Measurements from ENCODE around the gene IFT122. TPM values are rescaled to one million over a fixed set of nuclear protein-coding genes. Genes with fewer than 3 reads are reported as not detected.
A peak's percentile ranks its signal among the peaks of the same experiment; 100 is the strongest.

Gene IFT122
- total RNA-seq, 5 donors from 2014 or later (not counting 1 experiment from before 2014, with no cell fraction given): 15.0 to 23.9 (median 18.1) TPM

DNA sequence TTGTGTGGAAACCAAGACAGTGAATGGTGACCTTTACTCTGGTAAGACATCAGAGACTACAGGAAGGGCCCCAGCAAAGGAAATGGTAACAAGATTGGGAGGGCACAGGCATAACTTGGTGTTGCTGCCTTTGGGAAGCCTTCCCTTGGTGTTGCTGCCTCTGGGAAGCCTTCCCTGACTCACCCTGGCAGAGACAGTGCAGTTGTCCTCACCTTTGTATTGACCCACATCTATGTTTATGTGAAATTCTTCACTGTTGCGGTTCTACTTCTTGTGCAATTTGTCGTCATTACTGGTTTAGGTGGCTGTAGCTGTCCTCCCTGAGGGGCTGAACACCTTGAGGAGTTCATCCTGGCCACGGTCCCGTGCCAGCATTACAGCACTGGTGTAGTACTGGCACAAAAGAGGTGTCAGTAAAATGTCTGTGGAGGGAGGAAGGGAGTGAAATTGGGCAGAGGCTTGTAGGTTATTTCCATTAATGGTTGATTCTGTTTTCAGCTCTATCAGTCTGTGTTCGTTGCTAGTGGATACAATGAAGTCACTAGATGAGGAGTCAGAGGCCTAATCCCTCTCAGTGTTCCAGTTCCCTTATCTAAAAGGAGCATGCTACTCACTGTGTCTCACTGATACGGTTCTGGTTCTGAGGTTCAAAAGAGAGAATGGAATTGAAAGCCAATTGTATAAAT, 21.6 kb downstream of the IFT122 start:
- H3K4me1 Mint-ChIP-seq: peaks cover 0 to 4% (median 2%) of the 10 kb centered on the region in 3 donors
- H3K9me3 ChIP-seq: no peaks in the 10 kb centered on the region
- CTCF ChIA-PET: no interaction called here
- no peak overlapping the region for H3K4me3 Mint-ChIP-seq
- WGBS (ENCODE audit: insufficient coverage): 75% methylated on average over 4 of the region's 6 CpGs
- H3K27me3 Mint-ChIP-seq: no peaks in the 10 kb centered on the region
- H3K36me3 Mint-ChIP-seq: peaks cover 41% of the 10 kb centered on the region
- H3K27ac ChIP-seq (ENCODE audit: low read length): no peak overlapping the region
- ATAC-seq (replicated peaks in 1 of 4) (no peak), DNase-seq (no peak)
- no peaks in the 10 kb centered on the region for H3K27me3 ChIP-seq (replicated peaks in 1 of 2; ENCODE audit: control insufficient read depth in 2 of 2, extremely low read depth in 1 of 2, insufficient read depth in 2 of 2, low read length in 1 of 2)
- no peaks in the 10 kb centered on the region for H3K9me3 Mint-ChIP-seq
- POLR2A ChIA-PET: no interaction called here
- H3K4me1 ChIP-seq (ENCODE audit: control insufficient read depth in 1 of 2, extremely low read depth in 1 of 2, insufficient read depth in 2 of 2, low read length in 2 of 2): no peaks in the 10 kb centered on the region
- no peak overlapping the region for H3K4me3 ChIP-seq (ENCODE audit: control insufficient read depth in 1 of 2, extremely low read depth in 1 of 2, low read length in 1 of 2)
- peaks cover 0 to 2% of the 10 kb centered on the region in 2 donors for H3K36me3 ChIP-seq (ENCODE audit: control insufficient read depth in 2 of 2, extremely low read depth in 1 of 2, insufficient read depth in 1 of 2, low read length in 1 of 2)
- no peak overlapping the region for H3K27ac Mint-ChIP-seq

DNA sequence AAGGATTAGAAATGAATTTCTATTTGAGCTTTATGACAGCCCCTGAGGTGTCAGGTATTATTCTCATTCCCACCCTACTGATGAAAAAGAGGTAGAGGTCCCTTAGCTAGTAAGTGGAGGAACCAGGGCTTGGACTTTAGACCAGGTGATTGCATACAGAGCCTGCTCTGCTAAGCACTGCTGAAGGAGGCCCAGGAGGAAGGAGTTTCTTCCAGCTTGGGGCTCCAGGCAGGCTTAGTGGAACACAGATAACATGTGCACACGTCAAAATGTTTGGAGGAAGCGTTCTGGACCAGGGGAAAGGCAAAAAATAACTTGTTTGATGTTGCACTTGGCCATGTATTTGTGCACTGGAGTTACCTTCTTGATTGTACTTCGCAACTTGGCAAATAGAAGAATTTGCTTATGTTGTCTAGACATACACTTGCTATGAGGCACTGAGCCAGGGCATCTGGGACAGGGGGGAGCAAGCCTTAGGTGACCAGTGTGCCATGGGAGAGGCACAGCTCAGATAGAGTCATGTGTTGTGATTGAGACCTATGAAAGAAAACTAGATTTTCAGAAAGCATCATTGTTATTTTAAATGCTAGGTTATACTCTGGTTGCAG, 22.4 kb downstream of the IFT122 start:
- Mint-ChIP-seq H3K36me3 (peaks cover 37% of the 10 kb centered on the region), H3K27me3 (no peaks in the 10 kb centered on the region), H3K27ac (no peak overlapping the region), H3K9me3 (no peaks in the 10 kb centered on the region), H3K4me1 (peaks cover 0 to 4% (median 2%) of the 10 kb centered on the region in 3 donors), H3K4me3 (no peak overlapping the region)
- H3K4me3 ChIP-seq (ENCODE audit: control insufficient read depth in 1 of 2, extremely low read depth in 1 of 2, low read length in 1 of 2): no peak overlapping the region
- CTCF ChIA-PET: no interaction called here
- POLR2A ChIA-PET: no interaction called here
- ATAC-seq (replicated peaks in 1 of 4): no peak
- no peaks in the 10 kb centered on the region for H3K27me3 ChIP-seq (replicated peaks in 1 of 2; ENCODE audit: control insufficient read depth in 2 of 2, extremely low read depth in 1 of 2, insufficient read depth in 2 of 2, low read length in 1 of 2)
- DNase-seq: no peak
- no peak overlapping the region for H3K27ac ChIP-seq (ENCODE audit: low read length)
- H3K9me3 ChIP-seq: no peaks in the 10 kb centered on the region
- peaks cover 0 to 2% of the 10 kb centered on the region in 2 donors for H3K36me3 ChIP-seq (ENCODE audit: control insufficient read depth in 2 of 2, extremely low read depth in 1 of 2, insufficient read depth in 1 of 2, low read length in 1 of 2)
- H3K4me1 ChIP-seq (ENCODE audit: control insufficient read depth in 1 of 2, extremely low read depth in 1 of 2, insufficient read depth in 2 of 2, low read length in 2 of 2): no peaks in the 10 kb centered on the region
- 100% methylated on average over 3 of the region's 3 CpGs for WGBS (ENCODE audit: insufficient coverage)

DNA sequence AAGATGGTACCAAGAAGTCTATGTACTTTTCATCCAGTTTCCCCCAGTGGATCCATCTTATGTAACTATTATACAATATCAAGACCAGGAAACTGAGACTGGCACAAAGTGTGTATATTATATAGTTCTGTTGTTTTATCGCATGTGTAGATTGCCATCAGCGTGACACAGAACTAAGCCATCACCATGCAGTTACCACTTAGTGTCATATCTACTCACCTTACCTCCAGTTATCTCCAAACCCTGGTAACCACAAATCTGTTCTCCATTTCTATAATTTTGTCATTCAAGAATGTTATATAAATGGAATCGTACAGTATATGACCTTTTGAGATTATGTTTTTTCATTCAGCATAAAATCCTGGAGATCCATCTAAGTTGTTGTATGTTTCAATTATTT, 23.1 kb downstream of the IFT122 start:
- no peaks in the 10 kb centered on the region for H3K27me3 ChIP-seq (replicated peaks in 1 of 2; ENCODE audit: control insufficient read depth in 2 of 2, extremely low read depth in 1 of 2, insufficient read depth in 2 of 2, low read length in 1 of 2)
- peaks cover 38% of the 10 kb centered on the region for H3K36me3 Mint-ChIP-seq
- no peak overlapping the region for H3K27ac ChIP-seq (ENCODE audit: low read length)
- no peaks in the 10 kb centered on the region for H3K9me3 ChIP-seq
- no peak overlapping the region for H3K27ac Mint-ChIP-seq
- ChIA-PET CTCF (no interaction called here), POLR2A (no interaction called here)
- no peak for ATAC-seq (replicated peaks in 1 of 4)
- WGBS (ENCODE audit: insufficient coverage): no CpG with 5 or more reads among the region's 3 CpGs
- no peaks in the 10 kb centered on the region for H3K9me3 Mint-ChIP-seq
- H3K27me3 Mint-ChIP-seq: no peaks in the 10 kb centered on the region
- no peaks in the 10 kb centered on the region for H3K4me1 ChIP-seq (ENCODE audit: control insufficient read depth in 1 of 2, extremely low read depth in 1 of 2, insufficient read depth in 2 of 2, low read length in 2 of 2)
- peaks cover 0 to 4% (median 2%) of the 10 kb centered on the region in 3 donors for H3K4me1 Mint-ChIP-seq
- DNase-seq: no peak
- H3K4me3 Mint-ChIP-seq: no peak overlapping the region
- no peak overlapping the region for H3K4me3 ChIP-seq (ENCODE audit: control insufficient read depth in 1 of 2, extremely low read depth in 1 of 2, low read length in 1 of 2)
- H3K36me3 ChIP-seq (ENCODE audit: control insufficient read depth in 2 of 2, extremely low read depth in 1 of 2, insufficient read depth in 1 of 2, low read length in 1 of 2): peaks cover 0 to 2% of the 10 kb centered on the region in 2 donors

DNA sequence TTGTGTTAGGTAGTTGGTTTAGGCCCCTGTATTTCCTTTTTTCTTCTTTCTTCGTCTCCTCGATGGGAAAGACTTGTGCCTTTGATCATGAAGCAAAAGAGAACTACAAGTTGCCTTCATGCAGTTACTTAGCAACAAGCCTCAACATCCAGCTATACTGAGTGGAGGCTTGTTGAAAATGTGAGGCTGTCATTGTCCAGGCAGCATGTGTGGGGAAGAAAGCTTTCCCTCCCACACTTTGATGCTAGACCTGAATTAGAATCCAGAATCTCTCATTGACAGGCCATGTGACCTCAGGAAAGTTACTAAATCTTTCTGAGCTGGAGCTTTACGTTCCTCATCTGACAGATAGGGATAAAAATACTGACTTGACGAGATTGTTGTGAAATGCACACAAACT, 23.7 kb downstream of the IFT122 start:
- no peak for ATAC-seq (replicated peaks in 1 of 4)
- H3K4me3 ChIP-seq (ENCODE audit: control insufficient read depth in 1 of 2, extremely low read depth in 1 of 2, low read length in 1 of 2): no peak overlapping the region
- CTCF ChIA-PET: no interaction called here
- 76% methylated on average over 2 of the region's 4 CpGs for WGBS (ENCODE audit: insufficient coverage)
- no peak overlapping the region for H3K27ac ChIP-seq (ENCODE audit: low read length)
- H3K27me3 ChIP-seq (replicated peaks in 1 of 2; ENCODE audit: control insufficient read depth in 2 of 2, extremely low read depth in 1 of 2, insufficient read depth in 2 of 2, low read length in 1 of 2): no peaks in the 10 kb centered on the region
- Mint-ChIP-seq H3K4me3 (no peak overlapping the region), H3K27ac (no peak overlapping the region), H3K4me1 (peaks cover 0 to 4% (median 2%) of the 10 kb centered on the region in 3 donors), H3K36me3 (peaks cover 38% of the 10 kb centered on the region), H3K27me3 (no peaks in the 10 kb centered on the region), H3K9me3 (no peaks in the 10 kb centered on the region)
- peaks cover 0 to under 1% of the 10 kb centered on the region in 2 experiments for H3K4me1 ChIP-seq (ENCODE audit: control insufficient read depth in 1 of 2, extremely low read depth in 1 of 2, insufficient read depth in 2 of 2, low read length in 2 of 2)
- H3K36me3 ChIP-seq (ENCODE audit: control insufficient read depth in 2 of 2, extremely low read depth in 1 of 2, insufficient read depth in 1 of 2, low read length in 1 of 2): peaks cover 0 to 2% of the 10 kb centered on the region in 2 donors
- no peaks in the 10 kb centered on the region for H3K9me3 ChIP-seq
- POLR2A ChIA-PET: no interaction called here
- DNase-seq: no peak

DNA sequence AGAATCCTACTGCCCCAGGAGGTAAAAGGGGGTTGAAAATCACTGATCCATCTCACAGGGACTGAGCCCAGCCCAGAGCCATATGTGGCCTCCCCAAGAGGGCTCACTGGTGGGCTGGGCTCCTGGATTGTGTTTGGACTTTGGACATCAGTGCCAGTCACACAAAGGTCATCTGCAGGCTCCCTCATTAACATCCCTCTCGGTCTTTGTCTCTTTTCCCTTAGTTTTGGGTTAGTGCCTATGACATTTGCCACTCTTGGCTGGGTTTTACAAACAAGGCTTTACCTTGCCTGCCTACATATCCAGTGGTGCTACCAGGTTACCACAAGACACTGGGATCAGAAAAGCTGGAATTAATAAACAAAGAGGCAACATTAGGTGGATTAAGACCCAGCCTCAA, 27.9 kb downstream of the IFT122 start:
- H3K4me1 Mint-ChIP-seq: peaks cover 5 to 12% (median 8%) of the 10 kb centered on the region in 3 donors

DNA sequence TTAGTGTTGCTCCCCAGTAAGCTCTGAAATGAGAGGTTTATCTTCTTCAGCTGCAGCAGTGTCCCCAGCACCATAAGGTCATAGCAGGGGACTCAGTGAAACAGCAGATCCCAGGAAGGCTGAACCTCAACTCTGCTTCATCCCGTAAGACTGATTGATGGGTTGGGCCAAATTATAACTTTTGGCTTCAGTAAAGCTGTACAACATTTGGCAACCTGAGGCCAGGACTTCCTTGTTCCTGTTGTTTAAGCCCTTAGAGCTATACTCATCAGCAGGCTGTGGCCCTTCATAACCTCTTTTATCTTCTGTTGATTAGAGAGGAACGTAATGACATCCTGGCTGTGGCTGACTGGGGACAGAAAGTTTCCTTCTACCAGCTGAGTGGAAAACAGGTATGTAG, 29.0 kb downstream of the IFT122 start:
- H3K9me3 Mint-ChIP-seq: no peaks in the 10 kb centered on the region
- ChIA-PET POLR2A (no interaction called here), CTCF (interaction anchor here in 1 of 2 donors (0.9 kb wide), 1 partner anchor 159 kb away, joined by 3 read pairs; no protein-coding TSS in a partner anchor)
- Histone ChIP-seq H3K4me3 (ENCODE audit: control insufficient read depth in 1 of 2, extremely low read depth in 1 of 2, low read length in 1 of 2) (no peak overlapping the region), H3K4me1 (ENCODE audit: control insufficient read depth in 1 of 2, extremely low read depth in 1 of 2, insufficient read depth in 2 of 2, low read length in 2 of 2) (peaks cover 0 to 4% of the 10 kb centered on the region in 2 experiments), H3K27ac (ENCODE audit: low read length) (no peak overlapping the region), H3K27me3 (replicated peaks in 1 of 2; ENCODE audit: control insufficient read depth in 2 of 2, extremely low read depth in 1 of 2, insufficient read depth in 2 of 2, low read length in 1 of 2) (no peaks in the 10 kb centered on the region), H3K9me3 (no peaks in the 10 kb centered on the region), H3K36me3 (ENCODE audit: control insufficient read depth in 2 of 2, extremely low read depth in 1 of 2, insufficient read depth in 1 of 2, low read length in 1 of 2) (peaks cover 2 to 5% of the 10 kb centered on the region in 2 donors)
- H3K36me3 Mint-ChIP-seq: peaks cover 34% of the 10 kb centered on the region
- 100% methylated on average over 1 of the region's 2 CpGs for WGBS (ENCODE audit: insufficient coverage)
- ATAC-seq (replicated peaks in 1 of 4) (peak; percentile 40 to 71 (median 56)), DNase-seq (peak in 7 of 35 experiments; percentile 2 to 35 (median 8))
- H3K27ac Mint-ChIP-seq: peak overlapping the region; percentile 52 to 64
- no peak overlapping the region for H3K4me3 Mint-ChIP-seq
- H3K4me1 Mint-ChIP-seq: peaks cover 5 to 12% (median 8%) of the 10 kb centered on the region in 3 donors
- no peaks in the 10 kb centered on the region for H3K27me3 Mint-ChIP-seq

More for the DNA sequence above, 27.9 kb downstream of the IFT122 start:
- Mint-ChIP-seq H3K27ac (no peak overlapping the region), H3K9me3 (no peaks in the 10 kb centered on the region), H3K27me3 (no peaks in the 10 kb centered on the region), H3K4me3 (no peak overlapping the region), H3K36me3 (peaks cover 41% of the 10 kb centered on the region)
- ChIA-PET CTCF (no interaction called here), POLR2A (no interaction called here)
- ATAC-seq (replicated peaks in 1 of 4) (no peak), DNase-seq (no peak)
- Histone ChIP-seq H3K36me3 (ENCODE audit: control insufficient read depth in 2 of 2, extremely low read depth in 1 of 2, insufficient read depth in 1 of 2, low read length in 1 of 2) (peaks cover 2 to 5% of the 10 kb centered on the region in 2 donors), H3K4me3 (ENCODE audit: control insufficient read depth in 1 of 2, extremely low read depth in 1 of 2, low read length in 1 of 2) (no peak overlapping the region), H3K27ac (ENCODE audit: low read length) (no peak overlapping the region), H3K9me3 (no peaks in the 10 kb centered on the region), H3K4me1 (ENCODE audit: control insufficient read depth in 1 of 2, extremely low read depth in 1 of 2, insufficient read depth in 2 of 2, low read length in 2 of 2) (peaks cover 0 to 4% of the 10 kb centered on the region in 2 experiments), H3K27me3 (replicated peaks in 1 of 2; ENCODE audit: control insufficient read depth in 2 of 2, extremely low read depth in 1 of 2, insufficient read depth in 2 of 2, low read length in 1 of 2) (no peaks in the 10 kb centered on the region)
- WGBS (ENCODE audit: insufficient coverage): 100% methylated on average over 1 of the region's 1 CpG

Data from T-cell (primary cell).